ENCODE measurements around the gene KLHL28. TPM values are rescaled to one million over a fixed set of nuclear protein-coding genes. Genes with fewer than 3 reads are reported as not detected.

KLHL28 gene
- total RNA-seq, 2 experiments from 2014 or later, result 16.8 to 17.6 TPM

DNA sequence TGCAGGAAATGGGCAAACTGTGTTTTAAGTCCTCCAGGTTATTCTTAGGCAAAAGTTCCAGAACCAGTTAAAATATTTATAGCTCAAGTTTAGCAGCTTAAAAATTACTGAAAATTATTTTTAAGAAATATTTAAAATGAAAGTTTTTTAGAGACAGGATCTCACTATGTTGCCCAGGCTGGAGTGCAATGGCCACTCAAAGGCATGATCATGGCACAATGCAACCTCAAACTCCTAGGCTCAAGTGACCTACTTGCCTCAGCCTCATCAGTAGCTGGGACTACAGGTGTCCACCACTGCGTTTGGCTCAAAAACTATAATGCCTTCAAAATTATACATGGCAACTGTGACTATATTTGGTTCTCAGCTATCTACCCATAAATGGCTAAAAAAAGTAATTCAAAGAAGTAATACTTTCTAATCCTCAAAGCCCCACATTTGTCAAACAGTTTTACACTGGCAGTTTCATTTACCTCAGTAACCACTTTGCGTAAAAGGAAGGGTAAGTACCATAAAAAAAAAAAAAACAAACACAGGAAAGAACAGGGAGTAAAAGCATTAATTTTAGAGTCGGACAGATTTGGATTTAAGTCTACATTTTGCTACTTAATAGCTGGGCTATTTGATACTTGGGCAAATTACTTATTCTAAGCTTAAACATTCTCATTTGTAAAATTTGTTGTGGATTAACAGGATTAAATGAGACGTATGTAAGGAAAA is 9.2 kb downstream of the KLHL28 start:
- H3K4me3 Mint-ChIP-seq, result no peak overlapping the region
- H3K27ac Mint-ChIP-seq, result peak overlapping the region; percentile 63
- H3K27me3 Mint-ChIP-seq, result no peaks in the 10 kb centered on the region
- peaks cover 11% of the 10 kb centered on the region for H3K4me1 Mint-ChIP-seq
- ChIA-PET POLR2A (no interaction called here), CTCF (interaction anchor here (0.6 to 1.6 kb wide), 2 partner anchors 9 to 20 kb away, joined by 3 read pairs; partner anchors contain the start of genes KLHL28 and TOGARAM1)
- H3K9me3 Mint-ChIP-seq, result no peaks in the 10 kb centered on the region
- H3K36me3 Mint-ChIP-seq (ENCODE audit: low read depth), result peaks cover 17% of the 10 kb centered on the region
- DNase-seq, result no peak

DNA sequence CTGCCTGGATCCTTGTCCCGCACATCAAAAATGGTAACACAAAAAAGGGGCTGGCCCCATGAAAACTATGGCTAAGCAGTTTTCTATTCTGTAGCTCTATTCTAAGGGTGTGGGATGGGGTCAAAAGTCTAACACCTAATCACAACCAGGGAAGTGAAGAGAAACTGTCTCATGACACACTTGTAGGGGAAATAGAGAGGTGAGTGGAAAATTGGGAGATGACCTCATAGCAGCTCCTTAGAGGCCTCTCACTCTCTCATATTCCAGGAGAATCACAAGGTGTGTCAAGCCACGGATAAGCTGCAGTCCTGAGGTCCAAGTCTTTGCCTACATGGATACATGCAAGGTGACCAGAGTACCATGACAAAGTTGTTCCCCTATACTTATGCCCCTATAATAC is 10.7 kb downstream of the KLHL28 start:
- CTCF ChIA-PET, result no interaction called here
- POLR2A ChIA-PET, result no interaction called here
- H3K9me3 Mint-ChIP-seq, result peaks cover 6% of the 10 kb centered on the region
- H3K4me1 Mint-ChIP-seq, result peaks cover 9% of the 10 kb centered on the region
- peaks cover 24% of the 10 kb centered on the region for H3K36me3 Mint-ChIP-seq (ENCODE audit: low read depth)
- DNase-seq, result no peak
- no peaks in the 10 kb centered on the region for H3K27me3 Mint-ChIP-seq
- H3K27ac Mint-ChIP-seq, result no peak overlapping the region
- H3K4me3 Mint-ChIP-seq, result no peak overlapping the region

DNA sequence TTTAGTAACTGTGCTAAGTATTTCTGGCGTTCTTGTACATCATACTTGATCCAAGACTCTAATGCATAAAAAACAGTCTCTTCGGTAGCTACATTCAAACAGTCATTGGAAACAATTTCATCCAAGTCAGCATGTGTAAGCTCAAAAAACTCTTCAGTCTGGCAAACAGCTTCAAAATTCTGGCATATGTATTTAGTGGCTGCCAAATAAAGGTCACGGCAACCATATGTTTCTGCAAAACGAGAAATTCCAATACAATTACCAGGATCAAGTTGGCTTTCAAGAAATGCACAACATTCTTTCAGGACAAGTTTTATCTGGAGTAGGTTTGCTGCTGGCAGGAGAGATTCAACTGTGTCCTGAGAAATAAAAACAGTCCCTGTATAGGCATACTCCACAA is 16.5 kb downstream of the KLHL28 start:
- H3K4me3 Mint-ChIP-seq, result no peak overlapping the region

DNA sequence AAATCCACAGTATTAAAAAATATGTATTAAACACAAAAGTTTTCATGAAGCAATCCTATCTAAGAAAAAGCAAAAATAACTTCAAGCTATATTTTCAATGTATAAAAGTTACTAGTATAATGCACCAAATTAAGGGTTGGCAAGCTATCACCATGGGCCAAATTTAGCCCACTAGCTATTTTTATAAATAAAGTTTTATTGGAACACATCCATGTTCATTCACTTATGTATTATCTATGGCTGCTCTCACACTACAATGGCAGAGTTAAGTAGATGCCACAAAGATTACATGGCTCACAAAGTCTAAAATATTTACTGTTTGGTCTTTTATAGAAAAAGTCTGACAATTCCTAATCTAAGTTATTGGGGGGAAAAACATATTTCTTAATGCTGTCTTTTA is 17.6 kb downstream of the KLHL28 start:
- no peak overlapping the region for H3K27ac Mint-ChIP-seq
- DNase-seq, result no peak
- H3K27me3 Mint-ChIP-seq, result no peaks in the 10 kb centered on the region
- POLR2A ChIA-PET, result no interaction called here
- CTCF ChIA-PET, result no interaction called here
- H3K4me3 Mint-ChIP-seq, result no peak overlapping the region
- H3K36me3 Mint-ChIP-seq (ENCODE audit: low read depth), result peaks cover 65% of the 10 kb centered on the region
- peaks cover 16% of the 10 kb centered on the region for H3K4me1 Mint-ChIP-seq
- H3K9me3 Mint-ChIP-seq, result peaks cover 16% of the 10 kb centered on the region

More for the DNA sequence above, 16.5 kb downstream of the KLHL28 start:
- H3K9me3 Mint-ChIP-seq, result peaks cover 9% of the 10 kb centered on the region
- POLR2A ChIA-PET, result no interaction called here
- peaks cover 16% of the 10 kb centered on the region for H3K4me1 Mint-ChIP-seq
- peaks cover 54% of the 10 kb centered on the region for H3K36me3 Mint-ChIP-seq (ENCODE audit: low read depth)
- H3K27ac Mint-ChIP-seq, result no peak overlapping the region
- DNase-seq, result no peak
- CTCF ChIA-PET, result no interaction called here
- no peaks in the 10 kb centered on the region for H3K27me3 Mint-ChIP-seq

DNA sequence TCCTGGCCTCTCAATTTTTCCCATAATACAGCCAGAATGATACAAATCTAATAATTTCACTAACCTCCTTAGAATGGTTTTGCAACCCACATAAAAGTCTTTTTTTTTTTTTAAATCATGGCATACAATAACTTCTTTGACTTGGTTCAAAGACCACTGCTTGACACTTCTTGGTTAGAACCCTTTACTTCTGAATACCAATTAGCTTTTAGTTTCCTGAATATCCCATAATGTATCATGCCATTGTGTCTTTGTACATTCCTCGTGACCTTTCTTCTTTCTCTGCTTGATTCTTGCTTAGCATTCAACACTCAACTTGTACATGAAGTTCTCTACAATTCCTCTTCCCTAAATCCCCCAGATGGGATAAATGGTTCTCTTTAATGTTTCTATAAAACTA is 19.3 kb downstream of the KLHL28 start:
- ChIA-PET CTCF (interaction anchor here (1.2 kb wide), 1 partner anchor 17 kb away, joined by 5 read pairs; no protein-coding TSS in a partner anchor), POLR2A (no interaction called here)
- H3K36me3 Mint-ChIP-seq (ENCODE audit: low read depth), result peaks cover 74% of the 10 kb centered on the region
- peaks cover 23% of the 10 kb centered on the region for H3K9me3 Mint-ChIP-seq
- no peaks in the 10 kb centered on the region for H3K27me3 Mint-ChIP-seq
- H3K4me1 Mint-ChIP-seq, result peaks cover 16% of the 10 kb centered on the region
- no peak overlapping the region for H3K4me3 Mint-ChIP-seq
- H3K27ac Mint-ChIP-seq, result no peak overlapping the region
- no peak for DNase-seq

DNA sequence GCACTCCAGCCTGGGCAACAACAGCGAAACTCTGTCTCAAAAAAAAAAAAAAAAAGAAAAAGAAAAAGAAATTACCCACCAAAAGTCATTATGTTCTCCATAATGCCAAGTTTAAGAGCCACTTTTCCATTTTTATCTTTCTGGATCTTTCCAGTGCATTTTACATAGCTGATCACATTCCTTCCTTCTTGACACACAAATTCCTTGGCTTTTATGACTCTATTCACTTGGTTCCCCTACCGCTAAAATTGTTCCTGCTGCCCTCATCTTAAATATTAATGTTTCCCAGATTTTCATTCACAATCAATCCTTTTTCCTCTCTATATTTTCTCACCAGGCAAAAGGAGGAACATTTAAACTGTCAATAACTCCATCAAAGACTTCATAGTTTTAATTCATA is 20.2 kb downstream of the KLHL28 start:
- H3K27ac Mint-ChIP-seq, result no peak overlapping the region
- H3K27me3 Mint-ChIP-seq, result no peaks in the 10 kb centered on the region
- ChIA-PET POLR2A (no interaction called here), CTCF (interaction anchor here (0.6 to 1.2 kb wide), 2 partner anchors 16 to 145 kb away, joined by 3 to 5 read pairs; no protein-coding TSS in a partner anchor)
- H3K36me3 Mint-ChIP-seq (ENCODE audit: low read depth), result peaks cover 71% of the 10 kb centered on the region
- peaks cover 16% of the 10 kb centered on the region for H3K9me3 Mint-ChIP-seq
- no peak overlapping the region for H3K4me3 Mint-ChIP-seq
- peaks cover 16% of the 10 kb centered on the region for H3K4me1 Mint-ChIP-seq
- DNase-seq, result no peak

DNA sequence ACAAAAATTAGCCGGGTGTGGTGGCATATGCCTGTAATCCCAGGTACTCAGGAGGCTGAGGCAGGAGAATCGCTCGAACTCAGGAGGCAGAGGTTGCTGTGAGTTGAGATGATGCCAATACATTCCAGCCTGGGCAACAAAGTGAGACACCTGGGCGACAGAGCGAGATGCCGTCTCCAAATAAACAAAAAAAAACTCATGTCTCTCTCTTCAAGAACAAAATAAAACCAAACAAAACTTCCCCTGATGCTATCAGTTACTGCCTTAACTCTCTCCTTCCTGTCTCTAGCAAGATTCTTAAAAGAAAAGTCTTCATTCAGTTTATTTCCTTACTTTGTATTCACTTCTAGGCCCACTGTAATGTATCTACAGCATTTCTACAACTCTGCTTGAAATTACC is 20.8 kb downstream of the KLHL28 start:
- peak overlapping the region; percentile 61 for H3K27ac Mint-ChIP-seq
- H3K36me3 Mint-ChIP-seq (ENCODE audit: low read depth), result peaks cover 77% of the 10 kb centered on the region
- H3K4me3 Mint-ChIP-seq, result no peak overlapping the region
- H3K27me3 Mint-ChIP-seq, result no peaks in the 10 kb centered on the region
- H3K9me3 Mint-ChIP-seq, result peaks cover 16% of the 10 kb centered on the region
- ChIA-PET CTCF (no interaction called here), POLR2A (no interaction called here)
- peaks cover 16% of the 10 kb centered on the region for H3K4me1 Mint-ChIP-seq
- no peak for DNase-seq

DNA sequence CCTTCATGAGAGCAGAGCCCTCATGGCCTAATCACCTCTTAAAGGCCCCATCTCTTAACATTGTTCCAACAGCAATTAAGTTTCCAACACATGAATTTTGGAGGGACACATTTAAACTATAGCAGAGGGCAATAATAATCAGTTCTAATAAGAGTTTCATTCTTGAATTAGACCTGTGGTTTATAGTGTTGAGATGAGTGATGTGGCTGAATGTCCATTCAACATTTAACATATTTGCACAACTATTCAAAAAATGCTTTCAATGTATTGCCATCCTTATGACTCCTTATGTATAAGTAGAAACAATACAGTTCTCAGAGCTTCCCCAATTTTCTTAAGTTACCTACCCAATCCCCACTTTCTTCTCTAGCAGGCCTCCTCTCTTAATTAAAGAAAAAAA is 21.5 kb downstream of the KLHL28 start:
- Mint-ChIP-seq H3K4me1 (peaks cover 16% of the 10 kb centered on the region), H3K27ac (peak overlapping the region; percentile 61), H3K27me3 (no peaks in the 10 kb centered on the region), H3K36me3 (ENCODE audit: low read depth) (peaks cover 71% of the 10 kb centered on the region), H3K9me3 (peaks cover 16% of the 10 kb centered on the region), H3K4me3 (no peak overlapping the region)
- no peak for DNase-seq
- POLR2A ChIA-PET, result no interaction called here
- CTCF ChIA-PET, result no interaction called here

DNA sequence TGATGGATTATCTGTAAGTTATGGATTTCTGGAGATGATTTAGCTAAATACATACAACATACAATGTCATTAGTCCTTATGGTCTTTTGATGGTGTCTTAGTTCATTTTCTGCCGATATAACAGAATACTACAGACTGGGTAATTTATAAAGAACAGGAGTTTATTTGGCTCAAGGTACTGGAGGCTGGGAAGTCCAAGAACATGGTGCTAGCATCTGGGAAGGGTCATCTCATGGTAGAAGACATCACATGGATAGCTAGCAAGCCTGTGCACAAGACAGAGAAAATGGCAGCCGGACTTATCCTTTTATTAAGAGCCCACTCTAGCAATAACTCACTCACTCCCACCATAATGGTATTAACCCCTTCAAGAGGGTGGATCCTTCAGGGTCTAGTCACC is 24.2 kb downstream of the KLHL28 start:
- ChIA-PET CTCF (no interaction called here), POLR2A (no interaction called here)
- Mint-ChIP-seq H3K36me3 (ENCODE audit: low read depth) (peaks cover 58% of the 10 kb centered on the region), H3K9me3 (peaks cover 16% of the 10 kb centered on the region), H3K27ac (no peak overlapping the region), H3K4me3 (no peak overlapping the region), H3K27me3 (no peaks in the 10 kb centered on the region), H3K4me1 (peaks cover 17% of the 10 kb centered on the region)
- no peak for DNase-seq

DNA sequence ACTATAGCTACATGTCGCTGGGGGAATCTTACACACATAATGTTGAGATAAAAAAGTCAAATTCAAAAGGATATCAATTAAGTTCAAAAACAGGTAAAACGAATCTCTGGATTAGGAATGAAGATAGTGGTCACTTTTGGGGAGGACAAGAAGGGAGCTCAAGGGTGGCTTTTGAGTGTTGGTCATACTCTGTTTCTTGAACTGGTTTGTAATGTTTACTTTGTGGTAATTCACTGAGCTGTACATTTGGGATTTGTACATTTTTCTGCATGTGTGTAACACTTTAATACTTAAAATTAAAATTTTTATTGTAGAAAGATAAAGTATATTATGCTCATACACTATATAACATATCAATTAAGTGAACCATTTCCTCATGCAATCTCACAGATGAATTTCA is 26.6 kb downstream of the KLHL28 start:
- H3K4me1 Mint-ChIP-seq, result peaks cover 5% of the 10 kb centered on the region
- CTCF ChIA-PET, result no interaction called here
- no peak for DNase-seq
- POLR2A ChIA-PET, result no interaction called here
- H3K27me3 Mint-ChIP-seq, result no peaks in the 10 kb centered on the region
- H3K36me3 Mint-ChIP-seq (ENCODE audit: low read depth), result peaks cover 40% of the 10 kb centered on the region
- no peak overlapping the region for H3K27ac Mint-ChIP-seq
- peaks cover 14% of the 10 kb centered on the region for H3K9me3 Mint-ChIP-seq
- H3K4me3 Mint-ChIP-seq, result no peak overlapping the region

DNA sequence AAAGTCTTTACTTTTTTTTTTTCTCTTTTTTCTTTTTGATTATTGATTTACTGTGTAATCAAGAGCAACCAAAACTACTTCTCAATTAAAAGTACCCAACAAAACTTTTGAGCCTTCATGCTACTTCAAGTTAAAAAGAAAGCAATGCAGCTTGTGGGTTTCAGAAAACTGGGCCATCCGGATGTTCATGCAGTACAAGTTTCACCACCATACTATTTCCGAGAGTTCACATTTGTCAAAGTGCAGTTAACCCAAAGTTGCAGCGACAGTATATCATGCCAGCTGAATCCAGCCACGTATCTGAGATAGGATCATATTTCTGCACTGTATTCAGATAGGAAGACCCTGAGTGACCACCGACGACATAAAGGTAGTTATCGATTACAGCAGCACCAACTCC is 33.0 kb downstream of the KLHL28 start:
- DNase-seq, result no peak
- CTCF ChIA-PET, result interaction anchor here (0.6 to 0.8 kb wide), 2 partner anchors 341 to 679 kb away, joined by 3 read pairs; no protein-coding TSS in a partner anchor
- no peak overlapping the region for H3K4me3 Mint-ChIP-seq
- no peaks in the 10 kb centered on the region for H3K9me3 Mint-ChIP-seq
- H3K27me3 Mint-ChIP-seq, result no peaks in the 10 kb centered on the region
- no peak overlapping the region for H3K27ac Mint-ChIP-seq
- H3K4me1 Mint-ChIP-seq, result peaks cover 5% of the 10 kb centered on the region
- peaks cover 11% of the 10 kb centered on the region for H3K36me3 Mint-ChIP-seq (ENCODE audit: low read depth)
- POLR2A ChIA-PET, result no interaction called here

DNA sequence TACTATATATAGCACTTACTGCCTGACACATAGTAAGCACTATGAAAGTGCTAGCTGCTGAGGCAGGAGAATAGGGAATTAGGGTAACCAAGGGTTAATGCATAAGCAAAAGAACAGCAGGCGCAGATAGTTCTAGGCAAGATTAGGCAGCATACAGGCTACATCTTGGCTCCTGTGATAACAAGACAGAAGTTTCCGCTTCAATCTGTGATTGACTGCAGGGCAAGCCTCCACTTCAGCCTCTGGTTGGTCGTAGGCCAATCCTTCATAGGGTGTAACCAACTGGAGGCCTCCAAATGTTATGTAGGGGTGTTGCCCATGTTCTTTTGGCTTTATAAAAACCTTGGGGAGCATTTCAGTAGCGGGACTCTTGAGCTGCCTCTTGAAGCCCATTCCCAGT is 46.9 kb downstream of the KLHL28 start:
- ChIA-PET CTCF (no interaction called here), POLR2A (no interaction called here)
- Mint-ChIP-seq H3K9me3 (no peaks in the 10 kb centered on the region), H3K27ac (no peak overlapping the region), H3K4me3 (no peak overlapping the region), H3K27me3 (peaks cover 24% of the 10 kb centered on the region), H3K36me3 (ENCODE audit: low read depth) (peaks cover 7% of the 10 kb centered on the region), H3K4me1 (peaks cover 4% of the 10 kb centered on the region)
- no peak for DNase-seq

DNA sequence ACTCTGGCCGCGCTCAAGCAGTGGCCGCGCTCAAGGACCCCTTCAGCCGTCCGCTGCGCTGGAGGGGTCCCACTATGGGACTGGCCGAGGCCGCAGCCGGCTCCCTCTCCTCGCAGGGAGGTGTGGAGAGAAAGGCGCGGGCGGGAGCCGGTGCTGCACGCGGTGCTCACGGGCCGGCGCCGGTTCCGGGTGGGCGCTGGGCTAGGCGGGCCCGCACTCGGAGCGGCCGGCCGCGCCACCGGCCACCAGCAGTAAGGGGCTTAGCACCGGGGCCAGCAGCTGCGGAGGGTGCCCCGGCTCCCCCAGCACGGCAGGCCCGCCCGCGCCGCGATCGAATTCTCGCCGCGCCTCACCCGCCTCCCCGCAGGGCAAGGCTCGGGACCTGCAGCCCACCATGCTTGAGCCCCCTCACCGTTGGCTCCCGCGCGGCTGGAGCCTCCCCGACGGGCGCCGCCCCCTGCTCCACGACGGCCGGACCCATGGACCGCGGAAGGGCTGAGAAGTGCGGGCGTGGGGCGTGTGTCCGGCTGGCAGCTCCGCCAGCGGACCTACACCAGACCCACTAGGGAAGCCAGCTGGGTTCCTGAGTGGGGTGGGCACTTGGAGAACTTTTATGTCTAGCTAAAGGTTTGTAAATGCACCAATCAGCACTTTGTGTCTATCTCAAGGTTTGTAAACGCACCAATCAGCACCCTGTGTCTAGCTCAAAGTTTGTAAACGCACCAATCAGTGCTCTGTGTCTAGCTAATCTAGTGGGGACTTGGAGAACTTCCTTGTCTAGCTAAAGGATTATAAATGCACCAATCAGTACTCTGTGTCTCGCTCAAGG is 49.5 kb downstream of the KLHL28 start:
- Mint-ChIP-seq H3K36me3 (ENCODE audit: low read depth) (peaks cover 7% of the 10 kb centered on the region), H3K9me3 (no peaks in the 10 kb centered on the region), H3K4me3 (no peak overlapping the region), H3K27ac (peak overlapping the region; percentile 19), H3K4me1 (peaks cover 4% of the 10 kb centered on the region), H3K27me3 (peaks cover 31% of the 10 kb centered on the region)
- no peak for DNase-seq
- ChIA-PET POLR2A (no interaction called here), CTCF (no interaction called here)

Measured in activated CD4-positive, alpha-beta T cell treated with anti-CD3 and anti-CD28 coated beads, Interleukin-2, amount 10 ng/mL, durations not matched to agents 7 days and 5 days (primary cell).